K562 (cell line): ENCODE results near the gene TACR1. TPM values are rescaled to one million over a fixed set of nuclear protein-coding genes. Genes with fewer than 3 reads are reported as not detected.

Experiments used
- ATAC-seq: fragments of 200-7000 bp; cut with Tn5 transposase; 3 replicates; pipeline ENCODE4 v1.9.1; 2020; ENCODE audit warnings: moderate library complexity
- BruUV-seq: library from RNA; stranded (reverse); fragments of 400-500 nt; replicated peaks from 2 replicates; lab custom pipeline; 2021; lab: Mats Ljungman, UMichigan
- CTCF ChIA-PET: fragments of 300-600 bp; formaldehyde crosslinking; extraction: SDS; loops from one replicate; lab custom pipeline; 2021; ENCODE audit warnings: low intra/inter-chr PET ratio; lab: Yijun Ruan, JAX
- POLR2A ChIA-PET: fragments of 300-600, 350-650 bp; sonication (Branson Sonifier 250); formaldehyde crosslinking; extraction: SDS; loops from one replicate; lab custom pipeline; 2021; ENCODE audit warnings: antibody characterized with exemption, inconsistent platforms; lab: Yijun Ruan, JAX
- DNase-seq, 4 experiments: peaks; one replicate each; pipeline versions ENCODE4 v3.0.0 to v3.0.0-alpha.2; 2011 to 2018; ENCODE audit warnings: low spot score in 3 of 4, mixed read lengths in 3 of 4; ENCODE audit errors: extremely low read depth in 1 of 4
- FAIRE-seq: peaks from 2 replicates; lab custom pipeline; 2011; peaks lifted over from hg19 to GRCh38; lab: Jason Lieb, UNC
- H2AFZ ChIP-seq: 2 replicates; pipeline ENCODE4 v1.6.0; 2011; ENCODE audit warnings: low read depth, low read length, control low read depth, inconsistent platforms
- H3K27ac ChIP-seq: fragments of 200-600 bp; 3 replicates; pipeline ENCODE4 v1.8.0; 2011; ENCODE audit warnings: low read depth, mild to moderate bottlenecking, control low read depth, inconsistent platforms, low read length, moderate library complexity, mixed read lengths; ENCODE audit errors: extremely low read depth
- H3K27me3 ChIP-seq, 2 experiments: fragments of 300-600 bp in 1 of 2; 2 replicates in 1 of 2; 3 replicates in 1 of 2; pipeline versions ENCODE4 v1.6.0 to v1.8.0; 2011; ENCODE audit warnings: inconsistent platforms in 2 of 2, low read length in 2 of 2, mild to moderate bottlenecking in 1 of 2, mixed read lengths in 1 of 2, moderate library complexity in 1 of 2; ENCODE audit not compliant: control insufficient read depth in 2 of 2, insufficient read depth in 2 of 2
- H3K36me3 ChIP-seq: fragments of 300-600 bp; 3 replicates; pipeline ENCODE4 v1.8.0; 2011; ENCODE audit warnings: mild to moderate bottlenecking, low read length, inconsistent platforms; ENCODE audit not compliant: control insufficient read depth, insufficient read depth
- H3K4me1 ChIP-seq, 2 experiments: fragments of 200-600 bp in 1 of 2; replicated peaks in 1 of 2; 2 replicates in 1 of 2; 3 replicates in 1 of 2; pipeline versions ENCODE4 v1.5.1 to v1.8.0; 2011; ENCODE audit warnings: inconsistent platforms in 2 of 2, low read length in 2 of 2, mild to moderate bottlenecking in 1 of 2, mixed read lengths in 1 of 2, moderate library complexity in 1 of 2; ENCODE audit not compliant: control insufficient read depth in 2 of 2, insufficient read depth in 2 of 2
- H3K4me2 ChIP-seq: 2 replicates; pipeline ENCODE4 v1.6.1; 2011; ENCODE audit warnings: low read length, control low read depth, inconsistent platforms, mixed read lengths; ENCODE audit not compliant: insufficient read depth
- H3K4me3 ChIP-seq: fragments of 200-600 bp; sonication (generic), shearing (Covaris generic); 2 replicates; pipeline ENCODE4 v1.5.1; 2016; ENCODE audit warnings: control low read depth, inconsistent platforms
- H3K79me2 ChIP-seq: fragments of 200-600 bp; 3 replicates; pipeline ENCODE4 v1.8.0; 2011; ENCODE audit warnings: low read length, inconsistent platforms; ENCODE audit not compliant: control insufficient read depth, insufficient read depth
- H3K9ac ChIP-seq, 2 experiments: 2 replicates each; pipeline versions ENCODE4 v1.6.0 to v1.6.1; 2011; ENCODE audit warnings: low read depth in 2 of 2, low read length in 2 of 2, control low read depth in 1 of 2, inconsistent platforms in 1 of 2, mild to moderate bottlenecking in 1 of 2, mixed read lengths in 1 of 2; ENCODE audit not compliant: insufficient read depth in 1 of 2
- H3K9me1 ChIP-seq: one replicate; pipeline ENCODE4 v1.6.0; 2011; ENCODE audit warnings: inconsistent platforms, mild to moderate bottlenecking, low read length, moderate library complexity; ENCODE audit not compliant: control insufficient read depth, insufficient read depth
- H3K9me3 ChIP-seq: replicated peaks from 2 replicates; pipeline ENCODE4 v1.5.1; 2011; ENCODE audit warnings: low read depth, low read length, inconsistent platforms; ENCODE audit not compliant: control insufficient read depth, insufficient read depth
- H4K20me1 ChIP-seq: replicated peaks from 2 replicates; pipeline ENCODE4 v1.6.1; 2011; ENCODE audit warnings: low read length, inconsistent platforms, mixed read lengths; ENCODE audit not compliant: control insufficient read depth, insufficient read depth
- BCOR ChIP-seq: fragments of 450-650 bp; IDR thresholded peaks from 2 replicates; pipeline ENCODE4 v1.6.1; 2016
- BRF2 ChIP-seq: IDR thresholded peaks from 3 replicates; pipeline ENCODE4 v1.6.1; 2011; ENCODE audit warnings: borderline replicate concordance, mild to moderate bottlenecking; ENCODE audit not compliant: insufficient read length, insufficient read depth
- CC2D1A ChIP-seq: fragments of 450-650 bp; IDR thresholded peaks from 2 replicates; pipeline ENCODE4 v1.6.1; 2017; ENCODE audit warnings: mild to moderate bottlenecking
- CHCHD3 ChIP-seq: fragments of 250-450 bp; sonication (Bioruptor Pico); IDR thresholded peaks from 2 replicates; pipeline ENCODE4 v2.1.2; 2022; ENCODE audit warnings: mild to moderate bottlenecking
- DNMT1 ChIP-seq: fragments of 450-650 bp; IDR thresholded peaks from 2 replicates; pipeline ENCODE4 v1.6.1; 2016; ENCODE audit warnings: antibody characterized with exemption, mild to moderate bottlenecking
- E4F1 ChIP-seq: fragments of 250-450 bp; sonication (Bioruptor Pico); IDR thresholded peaks from 2 replicates; pipeline ENCODE4 v1.5.0; 2021; ENCODE audit warnings: mild to moderate bottlenecking, borderline replicate concordance
- EWSR1 ChIP-seq: fragments of 450-650 bp; IDR thresholded peaks from 2 replicates; pipeline ENCODE4 v1.6.1; 2018; ENCODE audit warnings: borderline replicate concordance, mild to moderate bottlenecking, low read depth, moderate library complexity; ENCODE audit not compliant: partially characterized antibody
- FOXJ2 ChIP-seq: fragments of 200-800 bp; sonication (Bioruptor generic); IDR thresholded peaks from 2 replicates; pipeline ENCODE4 v1.6.1; 2016; ENCODE audit warnings: missing genetic modification characterization, missing compliant biosample characterization
- HDAC8 ChIP-seq: fragments of 450-650 bp; IDR thresholded peaks from 2 replicates; pipeline ENCODE4 v1.6.1; 2016; ENCODE audit warnings: mild to moderate bottlenecking, missing genetic modification characterization, moderate library complexity, missing compliant biosample characterization
- HNRNPK ChIP-seq: fragments of 200-400 bp; formaldehyde crosslinking; IDR thresholded peaks from one replicate; pipeline ENCODE4 v1.6.1; 2018; ENCODE audit warnings: mild to moderate bottlenecking, low read depth, low read length; ENCODE audit not compliant: poor library complexity, severe bottlenecking
- NR3C1 ChIP-seq: sonication (generic); formaldehyde crosslinking; IDR thresholded peaks from 2 replicates; pipeline ENCODE4 v1.8.1; 2022; ENCODE audit warnings: missing genetic modification reagents
- PRPF4 ChIP-seq: fragments of 200-400 bp; formaldehyde crosslinking; IDR thresholded peaks from one replicate; pipeline ENCODE4 v1.6.1; 2017; ENCODE audit warnings: low read length, low read depth, mild to moderate bottlenecking; ENCODE audit not compliant: insufficient read depth, poor library complexity, severe bottlenecking
- ZNF197 ChIP-seq: fragments of 200-800 bp; sonication (Bioruptor generic); IDR thresholded peaks from 2 replicates; pipeline ENCODE4 v1.6.1; 2016; ENCODE audit warnings: low read depth, missing genetic modification characterization, missing compliant biosample characterization
- ZNF507 ChIP-seq: conservative IDR thresholded peaks from 2 replicates; pipeline ENCODE4 v1.6.1; 2017; ENCODE audit warnings: missing genetic modification characterization, missing compliant biosample characterization
- WGBS: fragments of 100-300 bp; shearing (Covaris generic); methylation state at CpG from one replicate; pipeline ENCODE4 v1.1.6; 2016; ENCODE audit warnings: low coverage, mixed read lengths; ENCODE audit not compliant: insufficient coverage; ENCODE audit errors: missing lambda C conversion rate; 5-methylcytosine and 5-hydroxymethylcytosine counted together
- in situ Hi-C: fragments of 300-500 bp; cut with MboI; formaldehyde crosslinking; loops from 4 replicates; pipeline ENCODE4 v1.15.0; 2018; ENCODE audit warnings: inconsistent platforms, mixed read lengths
- intact Hi-C: fragments of 100-400 bp; cut with micrococcal nuclease; formaldehyde crosslinking; loops from 2 replicates; pipeline ENCODE4 v1.14.2; 2022
- polyA plus RNA-seq, 8 experiments: library from polyadenylated mRNA; depleted of rRNA in 4 of 8; stranded (reverse) in 5 of 8; unstranded in 3 of 8; fragments of >200 nt; fragmentation: Nextera tagmentation in 2 of 8; fragmentation: Illumina TruSeq in 1 of 8; extraction: Ambion mirVana in 2 of 8; extraction: Trizol in 1 of 8; gene quantifications; 2 replicates each; pipeline versions ENCODE4 v1.2.1 to v1.2.3, GENCODE V29; 2011 to 2014; ENCODE audit warnings: inconsistent platforms in 1 of 8, missing spikeins in 1 of 8
- total RNA-seq, 7 experiments: library from RNA; depleted of rRNA in 6 of 7; stranded (reverse); fragments of >200 nt in 6 of 7; fragmentation: Illumina TruSeq in 2 of 7; extraction: Trizol in 2 of 7; gene quantifications; 2 replicates each; pipeline versions ENCODE4 v1.2.1 to v1.2.3, GENCODE V29; 2011 to 2021; ENCODE audit warnings: low replicate concordance in 1 of 7

The TACR1 gene
- total and polyA plus RNA-seq, 9 of the 15 experiments (the other 6 are each of a cell fraction or from before 2014, with no cell fraction given): not detected

- no peak for DNase-seq
- 0% methylated on average over 1 of the region's 1 CpG for WGBS
- intact Hi-C loops (no loop called here), in situ Hi-C loops (no loop called here)
- no peak overlapping the region for H3K9ac ChIP-seq
- no peak for FAIRE-seq
- no peaks in the 10 kb centered on the region for H3K36me3 ChIP-seq
- POLR2A ChIA-PET: no interaction called here
- H2AFZ ChIP-seq: no peak overlapping the region
- H3K4me1 ChIP-seq: no peaks in the 10 kb centered on the region
- no peaks in the 10 kb centered on the region for H3K9me1 ChIP-seq
- no peak for ATAC-seq
- H4K20me1 ChIP-seq: no peaks in the 10 kb centered on the region
- peaks cover 0 to 10% of the 10 kb centered on the region in 2 experiments; a peak in 2 of 5 replicates for H3K27me3 ChIP-seq
- CTCF ChIA-PET: no interaction called here
- no peaks in the 10 kb centered on the region for H3K79me2 ChIP-seq
- TF ChIP-seq DNMT1 (no peak), ZNF507 (tag) (no peak), BRF2 (no peak), EWSR1 (no peak), ZNF197 (CRISPR knock-in tag) (no peak), FOXJ2 (tag) (no peak), CHCHD3 (no peak), HDAC8 (no peak), BCOR (no peak), NR3C1 (CRISPR knock-in tag) (no peak), HNRNPK (no peak), E4F1 (CRISPR knock-in tag) (no peak), CC2D1A (no peak), PRPF4 (no peak)
- TF ChIP-seq, all 486 proteins: peak for 0
- no peak overlapping the region for H3K4me3 ChIP-seq
- no peaks in the 10 kb centered on the region for H3K9me3 ChIP-seq
- H3K27ac ChIP-seq: no peak overlapping the region
- H3K4me2 ChIP-seq: no peak overlapping the region
- no TSS peak for BruUV-seq
Observed at GRCh38 chr2:75140288-75140687, 59.0 kb downstream of the TACR1 start.
